Pancreas (tissue), 10 donors: Measurements from ENCODE around the gene CMC2. TPM values are rescaled to one million over a fixed set of nuclear protein-coding genes. Genes with fewer than 3 reads are reported as not detected.

Experiments used
- ATAC-seq, 4 donors: fragments of 200-7000 bp; cut with Tn5 transposase; one replicate each; pipeline versions ENCODE4 v1.8.0 to v1.9.1; 2020; ENCODE audit warnings: mild to moderate bottlenecking in 4 of 4, moderate library complexity in 4 of 4
- DNase-seq, 6 donors: peaks; one replicate each; pipeline ENCODE4 v3.0.0-alpha.2; 2020
- FAIRE-seq: peaks from 2 replicates; lab custom pipeline; 2012; peaks lifted over from hg19 to GRCh38; lab: Jason Lieb, UNC
- H3K27ac ChIP-seq, 4 donors: fragments of 200-600 bp; sonication (generic); 1 replicate in 3 of 4; 2 replicates in 1 of 4; pipeline versions ENCODE4 v1.5.0 to v1.8.0; 2020
- H3K27me3 ChIP-seq, 4 donors: fragments of 200-600 bp; one replicate each; pipeline ENCODE4 v1.8.0; 2021
- H3K36me3 ChIP-seq, 3 donors: fragments of 200-600 bp; sonication (generic) in 1 of 3; one replicate each; pipeline versions ENCODE4 v1.5.0 to v1.8.0; 2020 to 2021
- H3K4me1 ChIP-seq, 3 donors: fragments of 200-600 bp; one replicate each; pipeline ENCODE4 v1.8.0; 2021
- H3K4me3 ChIP-seq, 4 donors: fragments of 200-600 bp; sonication (generic) in 2 of 4; one replicate each; pipeline versions ENCODE4 v1.5.0 to v1.8.0; 2020 to 2021
- H3K9me3 ChIP-seq, 4 donors: fragments of 200-600 bp; one replicate each; pipeline ENCODE4 v1.8.0; 2021
- CTCF ChIP-seq, 4 donors: fragments of 200-600 bp; sonication (generic) in 3 of 4; IDR thresholded peaks; one replicate each; pipeline versions ENCODE4 v1.5.0 to v1.8.0; 2021; ENCODE audit warnings: antibody characterized with exemption in 4 of 4
- WGBS, 2 donors: extraction: QIAGEN DNeasy Blood & Tissue Kit; methylation state at CpG; one replicate each; pipeline ENCODE4 v1.1.7; 2013; 5-methylcytosine and 5-hydroxymethylcytosine counted together
- intact Hi-C, 3 donors: fragments of 100-400 bp; cut with DNase I; formaldehyde crosslinking; loops; one replicate each; pipeline versions ENCODE4 v1.11.1 to v1.14.2; 2022
- polyA plus RNA-seq, 2 donors: library from polyadenylated mRNA; stranded (reverse); fragments of 200-250 nt; gene quantifications; one replicate each; pipeline ENCODE4 v1.2.3, GENCODE V29; 2013
- total RNA-seq, 6 donors: library from RNA; stranded (reverse); fragmentation: NEBNext Ultra II Directional in 4 of 6; extraction: Animal tissue kit (Norgen Biotek cat#: 25700) in 4 of 6; gene quantifications; one replicate each; pipeline versions ENCODE4 v1.2.1 to v1.2.4, GENCODE V29; 2021 to 2023
- donor health status: healthy with polysubstance abuse.
- donor health status: DM: no; HTN: no; CAD: no; lungs with moderate emphysema.
- donor health status: DM: no; HTN: no; CAD: no.
- donor health status: control.
- donor health status: control.
- donor health status: Bipolar disorder and iron deficiency.
- donor health status: DM: yes; HTN: yes; CAD: no.
- donor health status: DM: no; HTN: no; CAD: no.
- donor health status: DM: no; HTN: no; CAD: no.
- donor health status: DM: yes; HTN: yes; CAD: no.

CMC2 gene
- total and polyA plus RNA-seq, 8 donors, result 13.3 to 58.1 (median 24.0) TPM

- no peak for DNase-seq
- no peak overlapping the region for H3K4me3 ChIP-seq
- H3K27ac ChIP-seq, result no peak overlapping the region
- no peak for ATAC-seq
- no peak for FAIRE-seq
- H3K36me3 ChIP-seq, result peaks cover 0 to 5% (median 0%) of the 10 kb centered on the region in 3 donors
- intact Hi-C loops, result no loop called here
- H3K9me3 ChIP-seq, result no peaks in the 10 kb centered on the region
- no peaks in the 10 kb centered on the region for H3K4me1 ChIP-seq
- no peak for TF ChIP-seq CTCF (IDR thresholded peaks at IDR 0.05)
- WGBS, 2 donors, result 71 to 77% methylated on average over 2 of the region's 2 CpGs
- H3K27me3 ChIP-seq, result no peaks in the 10 kb centered on the region
Observed at GRCh38 chr16:81014672-81015071, 8.0 kb upstream of the CMC2 start.

DNA sequence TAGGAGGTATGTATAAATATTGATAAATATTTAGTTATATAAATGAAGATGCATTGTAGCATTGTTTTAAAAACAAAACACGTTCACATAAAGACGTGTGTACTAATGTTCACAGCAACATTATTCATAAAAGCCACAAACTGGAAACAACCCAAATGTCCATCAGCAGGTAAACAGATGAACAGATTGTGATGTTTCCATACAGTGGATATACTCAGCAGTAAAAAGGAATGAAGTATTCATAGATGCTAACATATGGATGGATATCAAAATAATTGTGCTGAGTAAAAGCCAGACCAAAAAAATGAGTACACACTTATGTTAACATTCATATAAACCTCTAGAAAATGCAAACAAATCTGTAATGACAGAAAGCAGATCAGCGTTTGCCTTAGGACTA is 6.3 kb upstream of the CMC2 start:
- H3K9me3 ChIP-seq, result no peaks in the 10 kb centered on the region
- H3K4me3 ChIP-seq, result no peak overlapping the region
- DNase-seq (no peak), FAIRE-seq (no peak), ATAC-seq (no peak)
- intact Hi-C loops, result no loop called here
- H3K27ac ChIP-seq, result no peak overlapping the region
- peaks cover 0 to 5% (median 0%) of the 10 kb centered on the region in 3 donors for H3K36me3 ChIP-seq
- H3K27me3 ChIP-seq, result no peaks in the 10 kb centered on the region
- 92 to 93% methylated on average over 3 of the region's 3 CpGs for WGBS, 2 donors
- no peaks in the 10 kb centered on the region for H3K4me1 ChIP-seq
- TF ChIP-seq CTCF (IDR thresholded peaks at IDR 0.05), result no peak

DNA sequence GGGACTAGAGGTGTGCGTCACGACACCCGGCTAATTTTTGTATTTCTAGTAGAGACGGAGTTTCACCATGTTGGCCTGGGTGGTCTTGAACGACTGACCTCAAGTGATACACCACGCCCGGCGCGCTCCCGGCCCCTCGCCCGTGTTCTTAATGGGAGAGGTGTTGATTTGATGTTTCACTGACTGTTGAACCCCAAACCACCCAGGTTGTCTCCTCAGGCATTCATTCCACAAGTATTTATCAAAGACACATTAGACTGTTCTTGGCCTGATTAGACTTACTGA is 1.8 kb upstream of the CMC2 start:
- no peak for TF ChIP-seq CTCF (IDR thresholded peaks at IDR 0.05)
- H3K27ac ChIP-seq, result peak overlapping the region in 1 of 4 donors; percentile 99
- intact Hi-C loops, result no loop called here
- no peaks in the 10 kb centered on the region for H3K9me3 ChIP-seq
- no peaks in the 10 kb centered on the region for H3K27me3 ChIP-seq
- no peak for FAIRE-seq
- WGBS, 2 donors, result 94 to 96% methylated on average over 12 of the region's 12 CpGs
- H3K36me3 ChIP-seq, result no peaks in the 10 kb centered on the region
- DNase-seq, result peak in 2 of 6 donors; percentile 22 to 24
- ATAC-seq, result no peak
- H3K4me3 ChIP-seq, result peak overlapping the region in 2 of 4 donors; percentile 89 to 92
- H3K4me1 ChIP-seq, result peaks cover 13% of the 10 kb centered on the region in 3 donors

- Histone ChIP-seq H3K4me3 (peak overlapping the region; percentile 69 to 98 (median 90)), H3K4me1 (peaks cover 13% of the 10 kb centered on the region in 3 donors), H3K9me3 (no peaks in the 10 kb centered on the region), H3K27ac (peak overlapping the region; percentile 97 to 99 (median 98)), H3K27me3 (no peaks in the 10 kb centered on the region), H3K36me3 (no peaks in the 10 kb centered on the region)
- FAIRE-seq (no peak), ATAC-seq (peak; percentile 57 to 71 (median 68)), DNase-seq (peak; percentile 78 to 91 (median 82))
- intact Hi-C loops, result no loop called here
- WGBS, 2 donors, result 0 to 1% methylated on average over 42 to 50 of the region's 50 CpGs
- TF ChIP-seq CTCF (IDR thresholded peaks at IDR 0.05), result no peak
Observed at GRCh38 chr16:81006211-81006812, 373 bp downstream of the CMC2 start.

- no peak for TF ChIP-seq CTCF (IDR thresholded peaks at IDR 0.05)
- DNase-seq (no peak), ATAC-seq (no peak), FAIRE-seq (no peak)
- 7 to 8% methylated on average over 18 of the region's 18 CpGs for WGBS, 2 donors
- intact Hi-C loops, result no loop called here
- H3K27ac ChIP-seq, result peak overlapping the region; percentile 12 to 99 (median 97)
- H3K36me3 ChIP-seq, result no peaks in the 10 kb centered on the region
- no peaks in the 10 kb centered on the region for H3K27me3 ChIP-seq
- H3K9me3 ChIP-seq, result no peaks in the 10 kb centered on the region
- H3K4me1 ChIP-seq, result peaks cover 13% of the 10 kb centered on the region in 3 donors
- peak overlapping the region; percentile 69 to 98 (median 90) for H3K4me3 ChIP-seq
Observed at GRCh38 chr16:81005610-81006161, 999 bp downstream of the CMC2 start.
